SH-SY5Y (cell line): ENCODE results near the gene LPXN.

ENCODE experiments used
- GATA2 ChIP-seq: IDR thresholded peaks from 2 replicates; pipeline ENCODE4 v1.6.1; 2011; ENCODE audit warnings: mild to moderate bottlenecking, low read depth, low read length
- GATA3 ChIP-seq: IDR thresholded peaks from 2 replicates; pipeline ENCODE4 v1.6.1; 2011; ENCODE audit warnings: low read depth, mild to moderate bottlenecking, low read length, moderate library complexity

DNA sequence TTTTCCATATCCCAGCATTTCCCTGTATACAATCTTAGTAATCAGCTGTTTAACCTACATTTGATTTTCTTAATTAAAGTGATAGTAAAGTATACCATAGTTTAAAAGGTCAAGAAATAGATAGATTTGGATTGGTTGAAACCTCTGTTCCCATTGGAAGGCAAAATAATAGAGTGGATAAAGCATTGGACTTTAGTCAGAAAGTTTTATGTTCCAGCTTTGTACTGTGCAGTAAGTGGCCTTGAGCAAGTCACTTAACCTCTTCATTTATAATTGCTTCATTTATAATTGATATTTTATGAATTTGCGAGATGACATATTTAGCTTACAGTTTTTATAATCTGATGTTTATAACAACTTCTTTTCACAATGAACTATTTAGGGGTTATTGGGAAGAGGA, 6.8 kb upstream of the LPXN start:
- TF ChIP-seq GATA2, result no peak
- no peak for TF ChIP-seq GATA3
